Parathyroid adenoma (tissue), 2 donors: Measurements from ENCODE around the gene YTHDC2.

Source experiments
- H2AFZ ChIP-seq: fragments of 300-600 bp; sonication (generic); one replicate; pipeline ENCODE4 v1.7.0; 2017; ENCODE audit warnings: antibody characterized with exemption, mild to moderate bottlenecking
- H3K27ac ChIP-seq: fragments of 300-600 bp; sonication (generic); one replicate; pipeline ENCODE4 v1.7.0; 2017
- H3K27me3 ChIP-seq: fragments of 300-600 bp; sonication (generic); one replicate; pipeline ENCODE4 v1.7.0; 2017; ENCODE audit warnings: low read length; ENCODE audit not compliant: control insufficient read depth, insufficient read depth
- H3K36me3 ChIP-seq: fragments of 300-600 bp; sonication (generic); one replicate; pipeline ENCODE4 v1.7.0; 2017; ENCODE audit warnings: low read length; ENCODE audit not compliant: control insufficient read depth, insufficient read depth
- H3K4me1 ChIP-seq: fragments of 300-600 bp; sonication (generic); one replicate; pipeline ENCODE4 v1.7.0; 2017; ENCODE audit warnings: control low read depth
- H3K4me2 ChIP-seq: fragments of 300-600 bp; sonication (generic); one replicate; pipeline ENCODE4 v1.7.0; 2017; ENCODE audit warnings: low read length
- H3K4me3 ChIP-seq: fragments of 300-600 bp; sonication (generic); one replicate; pipeline ENCODE4 v1.7.0; 2017; ENCODE audit warnings: low read depth, low read length
- H3K79me2 ChIP-seq: fragments of 300-600 bp; sonication (generic); one replicate; pipeline ENCODE4 v1.7.0; 2017; ENCODE audit warnings: control low read depth
- H3K9ac ChIP-seq: fragments of 300-600 bp; sonication (generic); one replicate; pipeline ENCODE4 v1.7.0; 2017; ENCODE audit warnings: mild to moderate bottlenecking
- H3K9me3 ChIP-seq: fragments of 300-600 bp; sonication (generic); one replicate; pipeline ENCODE4 v1.7.0; 2017; ENCODE audit warnings: low read length; ENCODE audit not compliant: control insufficient read depth
- CTCF ChIP-seq: fragments of 300-600 bp; sonication (generic); IDR thresholded peaks from one replicate; pipeline ENCODE4 v1.7.0; 2017; ENCODE audit warnings: antibody characterized with exemption, mild to moderate bottlenecking
- donor health status: primary hyperparathyroidism.

The YTHDC2 gene

GRCh38 chr5:113575074-113575473, 61.6 kb downstream of the YTHDC2 start:
- no peak overlapping the region for H3K27ac ChIP-seq
- H3K9ac ChIP-seq, result no peak overlapping the region
- H3K79me2 ChIP-seq, result no peaks in the 10 kb centered on the region
- no peak overlapping the region for H2AFZ ChIP-seq
- no peak overlapping the region for H3K4me2 ChIP-seq
- no peaks in the 10 kb centered on the region for H3K4me1 ChIP-seq
- H3K9me3 ChIP-seq, result no peaks in the 10 kb centered on the region
- H3K36me3 ChIP-seq, result no peaks in the 10 kb centered on the region
- no peak overlapping the region for H3K4me3 ChIP-seq
- H3K27me3 ChIP-seq, result no peaks in the 10 kb centered on the region
- no peak for TF ChIP-seq CTCF

- Histone ChIP-seq H3K9me3 (no peaks in the 10 kb centered on the region), H3K4me1 (no peaks in the 10 kb centered on the region), H3K27ac (no peak overlapping the region), H3K36me3 (no peaks in the 10 kb centered on the region), H3K9ac (no peak overlapping the region), H2AFZ (no peak overlapping the region), H3K4me2 (no peak overlapping the region), H3K27me3 (no peaks in the 10 kb centered on the region), H3K4me3 (no peak overlapping the region), H3K79me2 (no peaks in the 10 kb centered on the region)
- no peak for TF ChIP-seq CTCF
Observed at GRCh38 chr5:113578091-113578490, 64.6 kb downstream of the YTHDC2 start.

- Histone ChIP-seq H3K9ac (no peak overlapping the region), H3K4me3 (no peak overlapping the region), H2AFZ (no peak overlapping the region), H3K27ac (no peak overlapping the region), H3K9me3 (no peaks in the 10 kb centered on the region), H3K27me3 (no peaks in the 10 kb centered on the region), H3K36me3 (no peaks in the 10 kb centered on the region), H3K79me2 (no peaks in the 10 kb centered on the region), H3K4me2 (no peak overlapping the region), H3K4me1 (no peaks in the 10 kb centered on the region)
- TF ChIP-seq CTCF, result no peak
Observed at GRCh38 chr5:113581388-113581787, 67.9 kb downstream of the YTHDC2 start.

GRCh38 chr5:113598150-113598549, 84.7 kb downstream of the YTHDC2 start:
- Histone ChIP-seq H3K9me3 (no peaks in the 10 kb centered on the region), H3K4me3 (no peak overlapping the region), H3K4me1 (no peaks in the 10 kb centered on the region), H3K27ac (no peak overlapping the region), H3K79me2 (no peaks in the 10 kb centered on the region), H3K36me3 (no peaks in the 10 kb centered on the region), H3K4me2 (no peak overlapping the region), H3K9ac (no peak overlapping the region), H2AFZ (no peak overlapping the region), H3K27me3 (no peaks in the 10 kb centered on the region)
- no peak for TF ChIP-seq CTCF

- Histone ChIP-seq H2AFZ (no peak overlapping the region), H3K4me3 (no peak overlapping the region), H3K4me1 (no peaks in the 10 kb centered on the region), H3K9me3 (no peaks in the 10 kb centered on the region), H3K27me3 (no peaks in the 10 kb centered on the region), H3K4me2 (no peak overlapping the region), H3K79me2 (no peaks in the 10 kb centered on the region), H3K9ac (no peak overlapping the region), H3K27ac (no peak overlapping the region), H3K36me3 (no peaks in the 10 kb centered on the region)
- TF ChIP-seq CTCF, result no peak
Observed at GRCh38 chr5:113598926-113599325, 85.4 kb downstream of the YTHDC2 start.
